ENCODE measurements around the gene NRXN2.

Gene NRXN2

DNA sequence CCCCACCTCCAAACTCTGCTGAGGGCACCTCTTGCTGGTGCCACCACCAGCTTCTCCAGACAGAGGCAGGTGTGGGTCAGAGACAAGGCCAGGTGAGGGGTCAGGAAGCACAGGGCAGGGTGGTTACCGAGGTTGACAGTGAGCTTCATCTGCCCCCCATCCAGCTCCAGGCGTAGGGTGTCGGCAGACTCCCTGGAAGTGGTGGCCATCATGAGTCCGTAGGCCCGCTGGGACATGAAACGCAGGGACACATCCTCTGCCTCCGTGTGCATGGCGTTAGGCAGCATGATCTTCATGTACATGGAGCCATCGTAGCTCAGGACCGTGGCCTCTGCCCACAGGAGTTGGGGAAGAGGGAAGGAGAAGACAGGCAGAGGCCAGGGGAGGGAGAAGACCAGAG lies 62.8 kb downstream of the NRXN2 start:
- no peak overlapping the region for H3K27ac ChIP-seq (ENCODE audit: low read length, poor library complexity, severe bottlenecking)
- H2BK12ac ChIP-seq (ENCODE audit: low read length in 2 of 2): peak overlapping the region in 1 of 2 experiments; percentile 51
- H3K18ac ChIP-seq (ENCODE audit: low read depth in 1 of 2, low read length in 2 of 2): peak overlapping the region in 1 of 2 experiments; percentile 71
- no peak overlapping the region for H3K4me2 ChIP-seq (ENCODE audit: low read length, poor library complexity, severe bottlenecking)
- H2BK5ac ChIP-seq (ENCODE audit: low read depth, low read length, poor library complexity, severe bottlenecking): no peak overlapping the region
- H4K91ac ChIP-seq (ENCODE audit: low read length): no peak overlapping the region
- no peak overlapping the region for H3K4ac ChIP-seq (ENCODE audit: low read depth in 1 of 2, low read length in 2 of 2)
- no peak overlapping the region for H2BK120ac ChIP-seq (ENCODE audit: low read depth, low read length)
- H3K23ac ChIP-seq (ENCODE audit: low read length in 2 of 2): no peak overlapping the region
- peaks cover 1 to 2% of the 10 kb centered on the region in 2 experiments for H3K27me3 ChIP-seq (ENCODE audit: control insufficient read depth in 1 of 2, insufficient read depth in 1 of 2, low read length in 2 of 2)
- no peak for DNase-seq
- H2BK15ac ChIP-seq (ENCODE audit: low read depth, poor library complexity, severe bottlenecking): no peak overlapping the region
- H3K4me1 ChIP-seq (ENCODE audit: control insufficient read depth, insufficient read depth, low read depth, low read length): peaks cover 13% of the 10 kb centered on the region
- no peak overlapping the region for H2AFZ ChIP-seq (ENCODE audit: low read depth, low read length)
- no peak overlapping the region for H2AK5ac ChIP-seq (ENCODE audit: low read length, severe bottlenecking)
- peak overlapping the region in 1 of 2 experiments; percentile 69 for H3K4me3 ChIP-seq (ENCODE audit: insufficient read depth in 1 of 2, low read depth in 1 of 2, low read length in 2 of 2)
- no peaks in the 10 kb centered on the region for H3K9me3 ChIP-seq (ENCODE audit: control insufficient read depth, low read length)
- H4K8ac ChIP-seq (ENCODE audit: low read length): no peak overlapping the region
- H3K79me1 ChIP-seq (replicated peaks; ENCODE audit: low read length, poor library complexity, severe bottlenecking): no peaks in the 10 kb centered on the region
- peak overlapping the region; percentile 77 for H3K9ac ChIP-seq (ENCODE audit: low read length)
- H3K36me3 ChIP-seq (ENCODE audit: control insufficient read depth in 1 of 2, insufficient read depth in 2 of 2, low read depth in 1 of 2, low read length in 2 of 2): no peaks in the 10 kb centered on the region
- 94% methylated on average over 10 of the region's 10 CpGs for WGBS
- H3K14ac ChIP-seq (ENCODE audit: low read length in 2 of 2): peak overlapping the region in 1 of 2 experiments; percentile 22

DNA sequence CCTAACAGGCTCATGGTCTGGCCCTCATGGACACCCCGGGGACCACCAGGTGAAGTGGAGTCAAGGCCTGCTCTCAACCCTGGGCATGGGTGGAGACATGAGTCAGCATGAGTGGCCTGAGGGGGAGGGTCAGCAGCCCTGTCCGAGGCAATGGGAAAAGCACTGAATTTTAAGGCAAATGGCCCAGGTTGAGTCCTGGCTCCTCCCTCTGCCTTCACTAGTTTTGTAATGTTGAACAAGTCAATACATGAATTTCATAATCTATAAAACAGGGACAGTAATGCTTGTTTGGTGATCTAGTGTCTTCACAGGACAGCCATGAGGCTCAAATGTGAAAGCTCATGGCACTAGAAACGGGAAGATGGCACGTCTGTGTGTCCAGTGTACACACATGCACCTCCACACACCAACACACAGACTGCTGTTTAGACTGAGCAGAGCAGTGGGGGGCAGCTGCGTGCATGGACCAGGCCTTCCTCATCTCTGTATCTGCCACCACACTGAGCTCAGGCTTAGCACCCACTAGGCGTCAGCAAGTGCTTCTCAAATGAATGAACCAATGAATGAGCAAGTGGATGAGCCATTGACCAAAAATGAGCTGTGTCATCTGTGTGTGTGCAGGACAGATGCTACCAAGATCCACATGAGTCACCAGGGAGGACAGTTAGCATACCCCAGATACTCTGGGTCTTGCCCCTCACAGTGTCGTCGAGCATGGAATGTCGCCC lies 63.4 kb downstream of the NRXN2 start:
- peak; percentile 89 for DNase-seq
- peak overlapping the region; percentile 53 for H2BK15ac ChIP-seq (ENCODE audit: low read depth, poor library complexity, severe bottlenecking)
- H3K4me3 ChIP-seq (ENCODE audit: insufficient read depth in 1 of 2, low read depth in 1 of 2, low read length in 2 of 2): peak overlapping the region in 1 of 2 experiments; percentile 69
- H3K27ac ChIP-seq (ENCODE audit: low read length, poor library complexity, severe bottlenecking): no peak overlapping the region
- no peak overlapping the region for H2AK5ac ChIP-seq (ENCODE audit: low read length, severe bottlenecking)
- H2BK120ac ChIP-seq (ENCODE audit: low read depth, low read length): no peak overlapping the region
- H3K36me3 ChIP-seq (ENCODE audit: control insufficient read depth in 1 of 2, insufficient read depth in 2 of 2, low read depth in 1 of 2, low read length in 2 of 2): no peaks in the 10 kb centered on the region
- no peak overlapping the region for H2BK12ac ChIP-seq (ENCODE audit: low read length in 2 of 2)
- 55% methylated on average over 8 of the region's 9 CpGs for WGBS
- H3K4ac ChIP-seq (ENCODE audit: low read depth in 1 of 2, low read length in 2 of 2): no peak overlapping the region
- peaks cover 7 to 8% of the 10 kb centered on the region in 2 experiments for H3K27me3 ChIP-seq (ENCODE audit: control insufficient read depth in 1 of 2, insufficient read depth in 1 of 2, low read length in 2 of 2)
- H4K91ac ChIP-seq (ENCODE audit: low read length): no peak overlapping the region
- no peak overlapping the region for H2AFZ ChIP-seq (ENCODE audit: low read depth, low read length)
- no peak overlapping the region for H2BK5ac ChIP-seq (ENCODE audit: low read depth, low read length, poor library complexity, severe bottlenecking)
- no peaks in the 10 kb centered on the region for H3K79me1 ChIP-seq (replicated peaks; ENCODE audit: low read length, poor library complexity, severe bottlenecking)
- no peak overlapping the region for H4K8ac ChIP-seq (ENCODE audit: low read length)
- H3K18ac ChIP-seq (ENCODE audit: low read depth in 1 of 2, low read length in 2 of 2): peak overlapping the region in 1 of 2 experiments; percentile 5
- no peak overlapping the region for H3K23ac ChIP-seq (ENCODE audit: low read length in 2 of 2)
- H3K4me2 ChIP-seq (ENCODE audit: low read length, poor library complexity, severe bottlenecking): no peak overlapping the region
- H3K14ac ChIP-seq (ENCODE audit: low read length in 2 of 2): peak overlapping the region in 1 of 2 experiments; percentile 58
- no peaks in the 10 kb centered on the region for H3K9me3 ChIP-seq (ENCODE audit: control insufficient read depth, low read length)
- peak overlapping the region; percentile 42 for H3K9ac ChIP-seq (ENCODE audit: low read length)
- H3K4me1 ChIP-seq (ENCODE audit: control insufficient read depth, insufficient read depth, low read depth, low read length): peaks cover 13% of the 10 kb centered on the region

GRCh38 chr11:64658265-64658664 lies 64.7 kb downstream of the NRXN2 start:
- no peak overlapping the region for H3K4me2 ChIP-seq (ENCODE audit: low read length, poor library complexity, severe bottlenecking)
- H2AFZ ChIP-seq (ENCODE audit: low read depth, low read length): no peak overlapping the region
- H3K27ac ChIP-seq (ENCODE audit: low read length, poor library complexity, severe bottlenecking): no peak overlapping the region
- WGBS: 100% methylated on average over 2 of the region's 2 CpGs
- no peaks in the 10 kb centered on the region for H3K9me3 ChIP-seq (ENCODE audit: control insufficient read depth, low read length)
- H2BK12ac ChIP-seq (ENCODE audit: low read length in 2 of 2): no peak overlapping the region
- no peak overlapping the region for H2BK5ac ChIP-seq (ENCODE audit: low read depth, low read length, poor library complexity, severe bottlenecking)
- H3K4ac ChIP-seq (ENCODE audit: low read depth in 1 of 2, low read length in 2 of 2): no peak overlapping the region
- no peak overlapping the region for H3K9ac ChIP-seq (ENCODE audit: low read length)
- H3K36me3 ChIP-seq (ENCODE audit: control insufficient read depth in 1 of 2, insufficient read depth in 2 of 2, low read depth in 1 of 2, low read length in 2 of 2): no peaks in the 10 kb centered on the region
- no peak overlapping the region for H2BK15ac ChIP-seq (ENCODE audit: low read depth, poor library complexity, severe bottlenecking)
- no peak overlapping the region for H3K4me3 ChIP-seq (ENCODE audit: insufficient read depth in 1 of 2, low read depth in 1 of 2, low read length in 2 of 2)
- H4K91ac ChIP-seq (ENCODE audit: low read length): no peak overlapping the region
- H3K27me3 ChIP-seq (ENCODE audit: control insufficient read depth in 1 of 2, insufficient read depth in 1 of 2, low read length in 2 of 2): peaks cover 12 to 14% of the 10 kb centered on the region in 2 experiments
- H3K79me1 ChIP-seq (replicated peaks; ENCODE audit: low read length, poor library complexity, severe bottlenecking): no peaks in the 10 kb centered on the region
- no peak overlapping the region for H2AK5ac ChIP-seq (ENCODE audit: low read length, severe bottlenecking)
- H2BK120ac ChIP-seq (ENCODE audit: low read depth, low read length): no peak overlapping the region
- no peak overlapping the region for H3K23ac ChIP-seq (ENCODE audit: low read length in 2 of 2)
- no peak for DNase-seq
- peaks cover 13% of the 10 kb centered on the region for H3K4me1 ChIP-seq (ENCODE audit: control insufficient read depth, insufficient read depth, low read depth, low read length)
- H3K14ac ChIP-seq (ENCODE audit: low read length in 2 of 2): no peak overlapping the region
- no peak overlapping the region for H3K18ac ChIP-seq (ENCODE audit: low read depth in 1 of 2, low read length in 2 of 2)
- H4K8ac ChIP-seq (ENCODE audit: low read length): no peak overlapping the region

DNA sequence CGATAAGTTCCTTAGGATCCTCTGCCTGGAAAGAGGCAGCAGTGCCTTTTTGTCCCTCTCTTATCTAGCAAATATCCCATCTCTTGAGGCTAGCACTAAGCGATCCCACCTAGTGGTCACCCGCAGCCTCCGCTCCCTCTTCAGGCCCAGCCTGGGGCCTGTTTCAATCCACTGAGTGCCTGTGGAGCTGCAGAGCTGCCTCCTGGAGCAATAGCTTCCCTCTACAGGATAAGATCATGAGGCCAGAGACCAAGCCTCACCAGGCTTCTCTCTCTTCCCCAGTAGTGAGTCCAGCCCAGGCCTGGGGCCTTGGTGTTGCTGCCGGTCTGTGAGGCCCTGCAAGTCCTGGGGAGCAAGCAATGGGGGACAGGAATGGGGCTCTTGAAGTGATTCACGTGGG lies 66.1 kb downstream of the NRXN2 start:
- Histone ChIP-seq H2BK120ac (ENCODE audit: low read depth, low read length) (no peak overlapping the region), H3K4me2 (ENCODE audit: low read length, poor library complexity, severe bottlenecking) (no peak overlapping the region), H2AK5ac (ENCODE audit: low read length, severe bottlenecking) (no peak overlapping the region), H3K4ac (ENCODE audit: low read depth in 1 of 2, low read length in 2 of 2) (no peak overlapping the region), H2BK5ac (ENCODE audit: low read depth, low read length, poor library complexity, severe bottlenecking) (no peak overlapping the region), H4K91ac (ENCODE audit: low read length) (no peak overlapping the region), H3K23ac (ENCODE audit: low read length in 2 of 2) (no peak overlapping the region), H3K27ac (ENCODE audit: low read length, poor library complexity, severe bottlenecking) (no peak overlapping the region), H3K4me1 (ENCODE audit: control insufficient read depth, insufficient read depth, low read depth, low read length) (peaks cover 16% of the 10 kb centered on the region), H3K9me3 (ENCODE audit: control insufficient read depth, low read length) (no peaks in the 10 kb centered on the region), H2BK15ac (ENCODE audit: low read depth, poor library complexity, severe bottlenecking) (no peak overlapping the region), H3K9ac (ENCODE audit: low read length) (no peak overlapping the region), H3K4me3 (ENCODE audit: insufficient read depth in 1 of 2, low read depth in 1 of 2, low read length in 2 of 2) (no peak overlapping the region), H4K8ac (ENCODE audit: low read length) (no peak overlapping the region), H3K79me1 (replicated peaks; ENCODE audit: low read length, poor library complexity, severe bottlenecking) (no peaks in the 10 kb centered on the region), H3K14ac (ENCODE audit: low read length in 2 of 2) (no peak overlapping the region), H2AFZ (ENCODE audit: low read depth, low read length) (no peak overlapping the region), H3K27me3 (ENCODE audit: control insufficient read depth in 1 of 2, insufficient read depth in 1 of 2, low read length in 2 of 2) (peaks cover 12 to 14% of the 10 kb centered on the region in 2 experiments), H3K18ac (ENCODE audit: low read depth in 1 of 2, low read length in 2 of 2) (no peak overlapping the region), H2BK12ac (ENCODE audit: low read length in 2 of 2) (no peak overlapping the region), H3K36me3 (ENCODE audit: control insufficient read depth in 1 of 2, insufficient read depth in 2 of 2, low read depth in 1 of 2, low read length in 2 of 2) (no peaks in the 10 kb centered on the region)
- 48% methylated on average over 6 of the region's 6 CpGs for WGBS
- no peak for DNase-seq

Measured in mesenchymal stem cell (in vitro differentiated cells and primary cell).